HepG2 (cell line): Measurements from ENCODE around the gene NEDD4.

Experiments
- ASH2L ChIP-seq: fragments of 300-600, 200-600 bp; sonication (generic); IDR thresholded peaks from 2 replicates; pipeline ENCODE4 v1.7.0; 2017; ENCODE audit warnings: low read depth, mild to moderate bottlenecking, moderate library complexity, mixed read lengths, low read length; ENCODE audit not compliant: insufficient read length
- CTCF ChIP-seq: sonication (generic); formaldehyde crosslinking; IDR thresholded peaks from 2 replicates; pipeline ENCODE4 v1.5.0; 2020; ENCODE audit warnings: mild to moderate bottlenecking, missing genetic modification reagents, moderate library complexity
- EZH2 ChIP-seq: conservative IDR thresholded peaks from 2 replicates; pipeline ENCODE4 v1.6.1; 2012; ENCODE audit warnings: mild to moderate bottlenecking, low read depth, low read length, moderate library complexity

- TF ChIP-seq EZH2 = no peak
- TF ChIP-seq ASH2L = no peak
- TF ChIP-seq CTCF = no peak
These were observed 102.2 kb downstream of the NEDD4 start for GRCh38 chr15:55891196-55891595.
